NCI-H1694 treated with DMSO at 0.1 percent for 48 hours (cell line): ENCODE results near the gene TIGD2.

Experiments
- DNase-seq: peaks from one replicate; lab custom pipeline; 2025; lab: John Stamatoyannopoulos, UW

Gene TIGD2

DNA sequence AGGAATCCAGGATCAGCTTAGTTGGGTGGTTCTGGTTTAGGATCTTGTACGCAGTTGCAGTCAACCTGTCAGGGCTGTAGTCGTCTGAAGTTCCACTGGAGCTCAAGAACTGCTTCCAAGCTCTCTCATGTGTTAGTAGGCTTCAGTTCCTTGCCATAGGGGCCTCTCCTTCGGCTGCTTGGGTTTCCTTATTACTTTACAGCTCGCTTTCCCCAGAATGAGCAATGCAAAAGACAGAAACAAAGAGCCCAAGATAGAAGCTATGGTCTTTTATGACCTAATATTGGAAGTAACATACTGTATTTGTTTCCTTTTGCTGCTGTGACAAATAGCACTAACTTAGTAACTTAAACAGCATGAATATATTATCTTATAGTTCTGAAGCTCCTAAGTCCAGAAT is 51.7 kb downstream of the TIGD2 start:
- DNase-seq: no peak

GRCh38 chr4:89164400-89164799 is 53.1 kb downstream of the TIGD2 start:
- DNase-seq: peak; percentile 4
